AG09309 (cell line): ENCODE measurements around the gene SFTPB.

Source experiments
- DNase-seq: peaks from one replicate; pipeline ENCODE4 v3.0.0-alpha.2; 2010; ENCODE audit warnings: low read depth
- H3K4me3 ChIP-seq: 2 replicates; pipeline ENCODE4 v1.5.1; 2011; ENCODE audit warnings: mild to moderate bottlenecking, low read depth, low read length, moderate library complexity; ENCODE audit not compliant: control insufficient read depth
- TF ChIP-seq, protein P1 (sequence below): IDR thresholded peaks from 2 replicates; pipeline ENCODE4 v1.5.1; 2011; ENCODE audit warnings: mild to moderate bottlenecking, low read depth, low read length, inconsistent platforms; ENCODE audit not compliant: insufficient read depth, control insufficient read depth; ENCODE audit errors: missing control alignments

Gene SFTPB

DNA sequence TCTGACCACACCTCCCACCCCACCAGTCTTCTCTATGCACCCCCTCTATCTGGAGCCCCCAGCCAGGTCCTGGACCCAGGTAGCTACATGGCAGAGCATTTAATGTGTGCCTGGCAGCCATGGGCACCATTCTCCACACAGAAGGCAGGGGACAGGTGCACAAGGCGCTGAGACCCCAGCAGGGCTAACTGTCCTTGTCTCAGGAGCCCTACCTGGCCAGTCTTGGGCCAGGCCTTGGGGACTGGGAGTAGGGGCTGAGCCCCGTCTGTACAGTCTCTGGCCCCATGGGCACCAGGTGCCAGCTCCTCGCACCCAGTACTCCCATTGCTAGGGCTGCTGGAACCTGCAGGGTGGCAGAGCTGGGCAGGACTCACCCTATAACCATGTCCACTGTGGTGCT lies 29.1 kb upstream of the SFTPB start:
- TF ChIP-seq, protein P1, sequence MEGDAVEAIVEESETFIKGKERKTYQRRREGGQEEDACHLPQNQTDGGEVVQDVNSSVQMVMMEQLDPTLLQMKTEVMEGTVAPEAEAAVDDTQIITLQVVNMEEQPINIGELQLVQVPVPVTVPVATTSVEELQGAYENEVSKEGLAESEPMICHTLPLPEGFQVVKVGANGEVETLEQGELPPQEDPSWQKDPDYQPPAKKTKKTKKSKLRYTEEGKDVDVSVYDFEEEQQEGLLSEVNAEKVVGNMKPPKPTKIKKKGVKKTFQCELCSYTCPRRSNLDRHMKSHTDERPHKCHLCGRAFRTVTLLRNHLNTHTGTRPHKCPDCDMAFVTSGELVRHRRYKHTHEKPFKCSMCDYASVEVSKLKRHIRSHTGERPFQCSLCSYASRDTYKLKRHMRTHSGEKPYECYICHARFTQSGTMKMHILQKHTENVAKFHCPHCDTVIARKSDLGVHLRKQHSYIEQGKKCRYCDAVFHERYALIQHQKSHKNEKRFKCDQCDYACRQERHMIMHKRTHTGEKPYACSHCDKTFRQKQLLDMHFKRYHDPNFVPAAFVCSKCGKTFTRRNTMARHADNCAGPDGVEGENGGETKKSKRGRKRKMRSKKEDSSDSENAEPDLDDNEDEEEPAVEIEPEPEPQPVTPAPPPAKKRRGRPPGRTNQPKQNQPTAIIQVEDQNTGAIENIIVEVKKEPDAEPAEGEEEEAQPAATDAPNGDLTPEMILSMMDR: no peak
- no peak overlapping the region for H3K4me3 ChIP-seq
- no peak for DNase-seq

DNA sequence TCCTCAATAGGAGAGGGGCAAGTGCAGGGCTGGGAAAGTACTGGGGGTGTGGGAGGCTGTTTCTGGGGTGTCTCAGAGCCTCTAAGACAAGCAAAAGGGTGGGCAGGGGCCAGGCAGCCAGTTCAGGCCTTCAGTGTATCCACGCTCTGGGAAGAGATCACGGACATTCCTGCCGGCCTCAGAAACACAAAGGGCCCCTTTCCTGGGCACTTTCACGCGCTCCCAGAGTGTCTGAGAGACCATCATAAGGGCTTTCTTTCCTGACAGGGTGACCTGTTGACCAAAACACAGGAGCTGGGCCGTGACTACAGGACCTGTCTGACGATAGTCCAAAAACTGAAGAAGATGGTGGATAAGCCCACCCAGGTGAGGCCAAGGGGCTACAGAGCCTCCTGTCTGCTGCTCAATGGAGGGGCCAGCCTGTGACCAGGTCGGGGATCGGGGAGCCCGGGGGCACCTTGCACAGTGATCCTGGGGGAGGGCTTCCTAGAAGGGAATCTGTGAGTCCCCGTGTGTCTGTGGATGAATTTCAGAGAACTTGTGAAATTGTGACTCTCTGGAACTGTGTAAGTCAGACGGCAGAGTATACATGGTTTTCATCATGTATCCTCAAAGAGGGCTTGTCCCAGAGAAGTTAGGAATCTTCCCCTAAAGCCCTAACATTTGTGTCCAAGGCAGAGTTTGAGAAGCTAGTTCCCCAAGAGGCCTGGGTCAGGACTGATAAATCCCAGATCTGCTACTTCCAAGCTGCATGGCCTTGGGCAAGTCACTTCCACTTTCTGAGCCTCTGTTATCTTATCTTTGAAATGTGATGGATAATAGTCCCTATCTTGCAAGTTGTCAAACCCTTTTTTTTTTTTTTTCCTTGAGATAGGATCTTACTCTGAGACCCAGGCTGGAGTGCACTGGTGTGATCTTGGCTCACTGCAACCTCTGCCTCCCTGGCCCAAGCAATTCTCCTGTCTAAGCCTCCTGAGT lies 28.0 kb upstream of the SFTPB start:
- TF ChIP-seq, protein P1: no peak
- H3K4me3 ChIP-seq: no peak overlapping the region
- DNase-seq: no peak

DNA sequence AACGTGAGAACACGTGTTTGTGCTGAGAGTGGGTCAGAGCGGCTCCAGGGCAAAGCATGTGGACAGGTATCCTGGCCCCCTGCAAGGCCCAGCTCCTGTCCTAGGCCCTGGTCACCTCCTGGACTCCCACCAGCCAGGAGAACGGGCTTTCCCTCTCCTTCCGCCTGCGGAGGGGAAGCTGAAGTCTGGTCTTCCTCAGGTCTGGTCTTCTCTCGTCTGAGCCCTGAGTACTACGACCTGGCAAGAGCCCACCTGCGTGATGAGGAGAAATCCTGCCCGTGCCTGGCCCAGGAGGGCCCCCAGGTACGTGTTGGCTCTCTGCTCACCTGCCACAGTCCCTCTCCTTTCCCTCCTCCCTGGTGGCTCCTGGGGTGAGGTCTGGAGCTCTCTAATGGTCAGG lies 27.1 kb upstream of the SFTPB start:
- H3K4me3 ChIP-seq: no peak overlapping the region
- no peak for DNase-seq
- TF ChIP-seq, protein P1: no peak

DNA sequence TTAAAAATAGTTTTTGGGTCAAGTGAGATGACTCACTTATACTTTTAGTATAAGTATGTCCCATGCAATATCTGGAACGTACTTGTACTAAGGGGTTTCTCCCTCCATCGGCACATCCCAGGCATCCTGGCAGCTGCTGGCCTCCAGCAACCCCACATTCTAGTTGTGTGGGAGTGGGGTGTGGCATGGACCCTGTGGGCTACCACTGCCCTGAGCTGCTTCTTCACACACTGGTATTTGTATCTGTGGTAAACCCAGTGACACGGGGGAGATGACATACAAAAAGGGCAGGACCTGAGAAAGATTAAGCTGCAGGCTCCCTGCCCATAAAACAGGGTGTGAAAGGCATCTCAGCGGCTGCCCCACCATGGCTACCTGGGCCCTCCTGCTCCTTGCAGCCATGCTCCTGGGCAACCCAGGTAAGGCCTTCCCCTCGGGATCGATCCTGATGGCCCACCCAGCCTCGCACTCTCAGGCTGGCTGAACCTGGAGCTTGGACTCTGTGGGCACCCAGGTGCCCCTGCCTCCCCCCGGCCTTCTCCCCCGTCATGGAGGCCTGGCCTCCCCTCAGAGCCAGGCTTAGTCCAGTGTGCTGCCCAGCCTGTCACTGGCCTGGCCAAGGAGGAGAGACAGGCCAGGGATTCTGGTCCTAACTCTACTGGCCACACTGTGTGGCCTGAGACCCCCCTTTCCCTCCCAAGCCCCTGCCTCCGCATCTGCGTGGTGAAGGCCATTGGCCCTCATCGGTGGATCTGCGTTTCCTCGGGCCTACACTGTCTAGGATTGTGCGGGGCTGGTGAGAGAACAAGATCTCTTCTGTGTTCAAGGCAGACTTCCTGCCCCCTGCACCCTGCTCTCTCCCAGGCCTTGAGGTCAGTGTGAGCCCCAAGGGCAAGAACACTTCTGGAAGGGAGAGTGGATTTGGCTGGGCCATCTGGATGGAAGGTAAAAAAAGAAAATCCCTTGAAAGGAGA lies 26.3 kb upstream of the SFTPB start, which contains the start of gene GNLY:
Gene GNLY (plus strand): TSS at position 307 of the 974 bp plus-strand sequence. CDS start 61 bp downstream, at position 368.
- H3K4me3 ChIP-seq: no peak within 1 kb of the TSS
- TF ChIP-seq, protein P1: no peak
- DNase-seq: no peak

DNA sequence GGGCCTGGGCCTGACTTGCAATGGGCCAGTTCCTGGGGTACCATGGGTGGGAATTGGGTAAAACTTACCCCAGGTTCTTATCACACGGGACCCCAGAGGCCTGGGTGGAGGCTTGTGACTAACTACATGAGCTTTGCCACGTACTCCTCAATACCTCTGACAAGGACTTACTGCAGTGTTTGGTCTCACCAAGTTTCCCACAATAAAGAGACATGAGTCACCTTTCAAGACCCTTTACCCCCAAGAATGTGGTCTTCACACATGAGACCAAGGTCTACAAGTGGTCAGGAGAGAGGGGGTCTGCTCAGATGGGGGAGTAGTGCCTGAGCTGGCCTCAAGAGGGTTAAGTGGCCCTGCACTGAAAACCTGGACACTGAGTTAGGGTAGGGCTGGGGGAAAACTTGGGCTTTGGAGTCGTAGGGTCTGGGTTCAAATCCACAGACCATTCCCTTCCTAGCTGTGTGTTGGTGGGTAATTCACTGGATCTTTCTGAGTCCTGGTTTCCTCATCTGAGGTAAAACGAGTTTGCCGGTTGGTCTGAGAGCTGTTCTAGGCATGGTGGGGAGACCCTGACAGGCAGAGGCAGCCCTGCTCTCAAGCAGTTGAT lies 24.1 kb upstream of the SFTPB start:
- no peak overlapping the region for H3K4me3 ChIP-seq
- TF ChIP-seq, protein P1: no peak
- no peak for DNase-seq

DNA sequence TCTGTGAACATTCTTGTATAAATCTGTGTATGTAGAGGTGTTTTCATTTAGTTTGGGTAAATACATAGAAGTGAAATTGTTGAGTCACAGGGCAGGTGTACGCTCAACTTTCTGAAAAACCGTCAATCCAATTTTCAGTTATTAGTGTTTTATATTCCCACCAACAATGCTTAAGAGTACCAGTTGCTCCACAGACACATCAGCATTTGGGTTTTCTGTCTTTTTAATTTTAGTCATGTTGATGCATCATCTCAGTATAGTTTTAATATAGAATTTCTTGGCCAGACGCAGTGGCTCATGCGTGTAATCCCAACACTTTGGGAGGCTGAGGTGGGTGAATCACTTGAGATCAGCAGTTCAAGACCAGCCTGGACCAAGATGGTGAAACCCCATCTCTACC lies 22.9 kb upstream of the SFTPB start:
- no peak for DNase-seq
- H3K4me3 ChIP-seq: no peak overlapping the region
- TF ChIP-seq, protein P1: no peak
